ENCODE measurements around the gene COL1A2.

The COL1A2 gene

DNA sequence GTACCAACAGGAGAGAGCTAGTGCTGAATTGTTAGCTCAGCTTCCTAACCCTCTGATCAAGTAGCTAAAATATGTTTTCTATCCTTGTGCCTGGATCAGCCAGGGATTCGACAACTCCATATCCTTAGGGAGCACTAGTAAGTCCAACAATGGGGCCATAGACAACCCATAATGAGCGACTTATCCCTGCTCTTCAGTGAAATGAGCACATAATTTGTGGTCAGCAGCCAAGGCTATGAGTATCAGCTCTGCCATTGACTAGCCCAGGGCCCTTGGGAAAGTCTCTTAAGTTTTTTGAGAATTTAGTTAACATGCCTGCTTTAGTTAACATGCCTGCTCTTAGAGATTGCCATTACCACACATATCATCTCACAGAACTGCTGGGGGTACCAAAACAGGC is 39.3 kb downstream of the COL1A2 start:
- no peaks in the 10 kb centered on the region for H3K27me3 ChIP-seq (ENCODE audit: insufficient read depth, low read length)
- no peaks in the 10 kb centered on the region for H3K9me3 ChIP-seq (ENCODE audit: low read length)
- H3K4me3 ChIP-seq (ENCODE audit: low read length), result no peak overlapping the region
- peaks cover 1% of the 10 kb centered on the region for H3K4me1 ChIP-seq (ENCODE audit: insufficient read depth, low read length)
- H3K36me3 ChIP-seq (ENCODE audit: insufficient read depth, low read length), result no peaks in the 10 kb centered on the region
- H2AFZ ChIP-seq (ENCODE audit: low read depth, low read length), result no peak overlapping the region

DNA sequence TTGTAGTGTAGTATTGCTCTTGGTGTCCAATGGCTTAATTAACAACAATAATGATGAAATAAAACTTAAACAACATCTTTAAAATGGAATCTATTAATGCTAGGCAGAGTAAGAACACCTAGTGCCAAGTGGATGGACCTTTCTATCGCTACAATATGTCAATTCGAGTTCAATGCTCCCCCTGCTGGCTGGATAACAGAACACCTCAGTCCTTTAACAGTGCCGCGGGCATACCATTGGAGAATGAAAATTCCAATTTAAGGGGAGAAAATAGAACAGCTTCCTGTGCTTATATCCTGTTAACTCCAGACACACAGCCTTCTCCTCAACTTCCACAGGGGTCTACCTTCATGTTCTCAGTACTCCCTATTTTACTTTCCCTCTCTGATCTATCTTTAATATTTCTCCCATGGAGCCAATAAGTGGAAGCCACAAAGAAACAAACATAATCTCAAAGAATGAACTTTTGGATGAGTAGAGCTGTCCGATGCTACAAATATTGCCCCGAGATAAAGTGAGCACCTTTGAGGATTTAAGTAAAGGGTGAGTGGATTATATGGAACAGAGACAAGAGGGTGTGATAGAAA is 41.4 kb downstream of the COL1A2 start:
- no peak overlapping the region for H3K4me3 ChIP-seq (ENCODE audit: low read length)
- no peak overlapping the region for H2AFZ ChIP-seq (ENCODE audit: low read depth, low read length)
- H3K36me3 ChIP-seq (ENCODE audit: insufficient read depth, low read length), result no peaks in the 10 kb centered on the region
- H3K4me1 ChIP-seq (ENCODE audit: insufficient read depth, low read length), result peaks cover 19% of the 10 kb centered on the region
- H3K9me3 ChIP-seq (ENCODE audit: low read length), result no peaks in the 10 kb centered on the region
- H3K27me3 ChIP-seq (ENCODE audit: insufficient read depth, low read length), result no peaks in the 10 kb centered on the region

DNA sequence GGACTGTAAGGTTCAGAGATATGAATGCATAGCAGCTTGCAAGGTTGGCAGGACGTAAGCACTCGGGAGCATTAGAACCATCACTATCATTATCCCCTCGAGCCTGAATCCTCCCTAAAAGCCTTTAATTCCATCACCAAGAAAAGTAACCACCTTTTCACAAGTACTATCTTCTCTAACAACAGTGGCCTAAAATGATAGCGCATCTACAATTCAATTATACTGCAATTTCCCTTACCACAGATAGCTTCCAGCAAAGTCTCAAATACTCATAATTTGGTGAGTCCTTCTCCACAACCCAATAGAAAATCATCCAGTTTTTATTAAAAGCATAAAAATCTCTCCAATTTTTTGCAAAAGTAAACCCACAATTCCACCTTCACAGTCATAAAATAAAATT is 42.0 kb downstream of the COL1A2 start:
- H2AFZ ChIP-seq (ENCODE audit: low read depth, low read length), result no peak overlapping the region
- H3K4me3 ChIP-seq (ENCODE audit: low read length), result no peak overlapping the region
- H3K9me3 ChIP-seq (ENCODE audit: low read length), result no peaks in the 10 kb centered on the region
- H3K4me1 ChIP-seq (ENCODE audit: insufficient read depth, low read length), result peaks cover 19% of the 10 kb centered on the region
- H3K27me3 ChIP-seq (ENCODE audit: insufficient read depth, low read length), result no peaks in the 10 kb centered on the region
- no peaks in the 10 kb centered on the region for H3K36me3 ChIP-seq (ENCODE audit: insufficient read depth, low read length)

DNA sequence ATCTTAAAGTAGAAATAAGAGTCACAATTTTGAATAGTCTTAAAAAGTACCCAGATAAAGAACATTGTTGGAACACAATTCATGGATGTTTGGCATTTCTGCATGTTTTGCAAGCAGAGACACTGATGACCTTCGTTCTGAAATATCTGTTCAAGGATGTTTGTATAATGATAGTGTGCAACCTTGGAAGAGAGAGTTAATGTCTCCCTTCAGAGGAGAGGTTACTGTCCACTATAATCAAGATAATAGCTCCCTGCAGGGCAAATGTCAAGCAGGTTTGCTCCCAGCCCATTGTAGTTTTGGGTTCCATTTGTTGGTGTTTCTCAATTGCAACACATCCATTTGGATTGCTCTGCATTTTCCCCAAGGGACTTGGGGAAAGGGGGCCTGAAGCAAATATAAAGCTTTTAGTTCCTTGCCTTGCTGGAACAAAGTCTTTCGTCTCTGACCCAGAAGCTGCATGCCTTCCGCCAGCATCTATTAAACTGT is 45.2 kb downstream of the COL1A2 start:
- H3K9me3 ChIP-seq (ENCODE audit: low read length), result no peaks in the 10 kb centered on the region
- H3K4me1 ChIP-seq (ENCODE audit: insufficient read depth, low read length), result peaks cover 19% of the 10 kb centered on the region
- peak overlapping the region; percentile 34 for H3K4me3 ChIP-seq (ENCODE audit: low read length)

DNA sequence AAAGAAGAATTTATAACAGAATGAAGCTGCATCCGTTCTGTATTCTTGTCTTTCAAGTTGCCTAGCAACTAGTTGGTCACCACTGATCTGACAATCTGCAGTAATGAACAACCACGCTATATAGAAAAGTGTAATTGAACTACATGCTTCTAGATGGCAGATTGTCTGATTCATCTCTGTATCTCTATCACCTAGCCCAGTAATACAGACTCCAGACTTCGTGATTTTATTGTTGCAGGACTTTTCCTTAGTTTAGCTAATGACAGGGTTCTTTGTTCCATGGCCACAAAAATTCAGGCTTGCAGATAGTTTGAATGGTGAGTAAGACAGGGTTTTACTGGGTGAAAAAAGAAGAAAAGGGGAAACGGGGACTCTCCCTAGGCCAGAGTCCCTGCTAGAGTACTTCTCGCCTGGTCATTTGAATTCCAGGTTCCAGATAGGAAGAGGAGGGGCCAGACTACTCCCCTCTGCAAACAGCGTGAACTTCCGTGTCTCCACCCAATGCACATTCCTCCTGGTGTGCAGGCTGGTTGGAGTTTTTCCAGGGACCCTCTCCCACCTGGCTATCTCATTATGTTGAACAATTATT is 45.9 kb downstream of the COL1A2 start:
- H3K4me3 ChIP-seq (ENCODE audit: low read length), result peak overlapping the region; percentile 34
- peak overlapping the region; percentile 49 for H2AFZ ChIP-seq (ENCODE audit: low read depth, low read length)
- H3K36me3 ChIP-seq (ENCODE audit: insufficient read depth, low read length), result no peaks in the 10 kb centered on the region
- peaks cover 19% of the 10 kb centered on the region for H3K4me1 ChIP-seq (ENCODE audit: insufficient read depth, low read length)
- no peaks in the 10 kb centered on the region for H3K9me3 ChIP-seq (ENCODE audit: low read length)
- no peaks in the 10 kb centered on the region for H3K27me3 ChIP-seq (ENCODE audit: insufficient read depth, low read length)

More for the DNA sequence above, 45.2 kb downstream of the COL1A2 start:
- Histone ChIP-seq H3K27me3 (ENCODE audit: insufficient read depth, low read length) (no peaks in the 10 kb centered on the region), H2AFZ (ENCODE audit: low read depth, low read length) (peak overlapping the region; percentile 49), H3K36me3 (ENCODE audit: insufficient read depth, low read length) (no peaks in the 10 kb centered on the region)

DNA sequence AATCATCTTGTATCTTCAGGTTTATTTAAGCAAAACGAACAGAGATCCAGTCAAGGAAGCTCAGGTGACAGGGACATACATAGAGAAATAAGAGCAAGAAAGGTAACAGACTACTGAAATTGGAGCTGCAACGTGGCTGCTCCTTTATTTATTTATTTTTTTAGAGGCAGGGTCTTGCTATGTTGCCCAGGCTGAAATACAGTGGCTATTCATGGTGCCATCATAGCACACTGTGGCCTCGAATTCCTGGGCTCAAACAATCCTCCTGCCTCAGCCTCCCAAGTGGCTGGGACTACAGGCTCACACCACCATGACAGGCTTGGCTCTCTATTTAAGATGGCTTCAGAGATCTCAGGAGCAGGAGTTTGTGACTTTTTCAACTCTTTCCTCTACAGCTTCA is 46.4 kb downstream of the COL1A2 start:
- Histone ChIP-seq H3K27me3 (ENCODE audit: insufficient read depth, low read length) (no peaks in the 10 kb centered on the region), H2AFZ (ENCODE audit: low read depth, low read length) (no peak overlapping the region), H3K9me3 (ENCODE audit: low read length) (no peaks in the 10 kb centered on the region), H3K4me3 (ENCODE audit: low read length) (no peak overlapping the region), H3K4me1 (ENCODE audit: insufficient read depth, low read length) (peaks cover 19% of the 10 kb centered on the region), H3K36me3 (ENCODE audit: insufficient read depth, low read length) (no peaks in the 10 kb centered on the region)

DNA sequence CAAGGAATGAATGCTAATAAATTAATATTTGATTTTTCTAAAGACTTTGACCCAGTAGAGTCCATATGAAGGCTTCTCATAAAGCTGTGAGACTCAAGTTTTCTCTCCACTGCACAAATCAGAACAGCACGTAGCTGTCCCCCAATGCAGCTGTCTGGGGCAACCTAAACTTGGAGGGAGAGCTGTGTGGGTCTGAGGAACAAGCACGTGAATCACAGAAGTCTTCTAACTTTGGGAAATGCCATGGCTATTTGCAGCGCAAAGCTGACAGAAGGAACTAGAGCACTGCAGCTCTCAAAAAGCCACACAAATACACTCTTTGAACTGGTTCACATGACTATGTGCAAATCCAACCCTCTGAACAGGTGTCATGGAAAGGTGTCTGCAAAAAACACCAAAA is 47.9 kb downstream of the COL1A2 start:
- H3K4me3 ChIP-seq (ENCODE audit: low read length), result no peak overlapping the region
- H3K9me3 ChIP-seq (ENCODE audit: low read length), result no peaks in the 10 kb centered on the region
- peaks cover 19% of the 10 kb centered on the region for H3K4me1 ChIP-seq (ENCODE audit: insufficient read depth, low read length)
- no peak overlapping the region for H2AFZ ChIP-seq (ENCODE audit: low read depth, low read length)
- no peaks in the 10 kb centered on the region for H3K27me3 ChIP-seq (ENCODE audit: insufficient read depth, low read length)
- no peaks in the 10 kb centered on the region for H3K36me3 ChIP-seq (ENCODE audit: insufficient read depth, low read length)

DNA sequence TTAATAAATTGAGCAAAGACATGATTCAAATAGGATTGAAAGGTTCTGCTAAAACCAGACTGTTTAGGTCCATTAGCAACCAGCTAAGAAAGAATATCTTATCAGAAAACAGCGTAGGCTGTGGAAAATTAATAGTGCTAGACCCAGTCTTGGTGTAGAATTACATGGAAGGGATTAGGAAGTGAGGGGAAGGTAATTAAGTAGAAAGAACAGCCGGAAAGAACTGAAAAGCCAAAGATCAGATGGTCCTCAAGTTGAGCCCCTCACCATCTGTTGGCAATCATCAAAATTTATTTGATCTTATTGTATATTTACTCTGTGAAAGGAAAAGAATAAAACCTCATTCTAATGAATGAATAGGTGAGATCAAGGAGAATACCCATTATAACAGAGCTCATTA is 50.1 kb downstream of the COL1A2 start:
- peaks cover 10% of the 10 kb centered on the region for H3K4me1 ChIP-seq (ENCODE audit: insufficient read depth, low read length)
- H3K4me3 ChIP-seq (ENCODE audit: low read length), result no peak overlapping the region
- H3K9me3 ChIP-seq (ENCODE audit: low read length), result no peaks in the 10 kb centered on the region
- H2AFZ ChIP-seq (ENCODE audit: low read depth, low read length), result no peak overlapping the region
- H3K27me3 ChIP-seq (ENCODE audit: insufficient read depth, low read length), result no peaks in the 10 kb centered on the region
- no peaks in the 10 kb centered on the region for H3K36me3 ChIP-seq (ENCODE audit: insufficient read depth, low read length)

DNA sequence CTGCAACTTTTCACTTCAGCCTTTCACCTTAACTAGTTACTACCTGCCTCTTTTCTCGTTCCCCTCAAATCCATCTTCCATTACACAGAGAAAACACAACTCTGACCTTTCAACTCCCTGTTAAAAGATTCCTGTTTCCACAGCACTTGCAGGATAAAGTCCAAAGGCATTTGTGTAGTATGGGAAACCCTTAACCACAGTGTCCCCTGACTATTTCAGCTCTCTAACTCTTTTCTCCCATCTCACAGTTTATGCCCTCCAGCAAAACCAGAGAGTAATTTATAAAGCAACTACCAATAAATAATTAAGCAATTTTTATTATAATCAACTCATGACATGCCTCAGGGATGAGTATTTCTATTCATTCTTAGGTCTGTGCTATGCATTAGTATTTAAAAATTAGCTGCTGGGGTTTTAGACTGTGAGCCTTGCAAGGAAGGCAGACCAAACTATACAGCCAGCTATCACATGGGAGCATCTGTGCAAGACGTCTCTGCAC is 51.0 kb downstream of the COL1A2 start:
- no peak overlapping the region for H2AFZ ChIP-seq (ENCODE audit: low read depth, low read length)
- no peaks in the 10 kb centered on the region for H3K9me3 ChIP-seq (ENCODE audit: low read length)
- no peaks in the 10 kb centered on the region for H3K27me3 ChIP-seq (ENCODE audit: insufficient read depth, low read length)
- no peaks in the 10 kb centered on the region for H3K36me3 ChIP-seq (ENCODE audit: insufficient read depth, low read length)
- H3K4me3 ChIP-seq (ENCODE audit: low read length), result no peak overlapping the region
- peaks cover 1% of the 10 kb centered on the region for H3K4me1 ChIP-seq (ENCODE audit: insufficient read depth, low read length)

DNA sequence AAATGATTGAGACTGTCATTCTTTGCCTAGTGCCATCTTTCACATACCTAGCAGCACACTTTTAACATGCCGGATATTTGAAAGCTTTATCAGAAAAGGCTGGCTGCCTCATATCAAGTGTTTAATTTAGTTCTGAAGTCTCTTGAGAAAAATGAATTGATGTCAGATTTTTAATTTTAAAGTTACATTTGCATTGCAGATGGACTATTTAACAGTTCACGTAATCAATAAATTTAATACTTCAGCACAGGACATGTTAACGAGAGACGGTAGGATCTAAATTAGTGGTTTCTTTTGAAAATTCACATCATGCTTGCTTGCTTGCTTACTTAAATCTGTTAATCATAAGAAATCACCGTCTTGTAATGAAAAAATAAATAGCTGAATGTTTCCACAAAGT is 51.6 kb downstream of the COL1A2 start:
- H3K4me1 ChIP-seq (ENCODE audit: insufficient read depth, low read length), result no peaks in the 10 kb centered on the region
- no peaks in the 10 kb centered on the region for H3K27me3 ChIP-seq (ENCODE audit: insufficient read depth, low read length)
- no peaks in the 10 kb centered on the region for H3K36me3 ChIP-seq (ENCODE audit: insufficient read depth, low read length)
- no peak overlapping the region for H3K4me3 ChIP-seq (ENCODE audit: low read length)
- H2AFZ ChIP-seq (ENCODE audit: low read depth, low read length), result no peak overlapping the region
- H3K9me3 ChIP-seq (ENCODE audit: low read length), result no peaks in the 10 kb centered on the region

DNA sequence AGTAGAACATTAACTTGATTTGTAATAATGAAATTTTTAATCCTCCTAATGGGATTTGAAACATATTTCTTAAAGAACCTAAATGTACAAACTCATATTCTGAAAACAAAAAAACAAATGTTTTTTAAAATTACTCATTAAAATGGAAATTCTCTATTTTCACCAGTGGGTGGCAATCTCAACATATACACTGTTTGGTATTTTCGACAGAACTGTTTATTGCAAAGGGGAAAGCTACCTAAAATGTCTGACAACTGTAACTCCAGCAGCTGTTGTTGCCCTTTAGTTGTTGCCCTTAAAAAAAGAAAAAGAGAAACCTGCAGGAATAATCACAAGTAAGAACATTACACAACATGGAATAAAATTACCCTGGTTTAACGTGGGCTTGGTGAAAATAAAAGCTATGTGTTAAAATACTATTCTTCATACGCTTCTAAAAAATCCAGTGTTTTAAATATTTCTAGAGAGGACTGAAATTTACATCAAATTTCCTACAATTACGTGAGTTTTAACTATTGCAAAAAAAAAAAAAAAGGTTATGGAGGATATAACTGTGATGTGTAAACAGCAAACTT is 54.5 kb downstream of the COL1A2 start:
- H3K36me3 ChIP-seq (ENCODE audit: insufficient read depth, low read length), result no peaks in the 10 kb centered on the region
- H3K27me3 ChIP-seq (ENCODE audit: insufficient read depth, low read length), result no peaks in the 10 kb centered on the region
- no peaks in the 10 kb centered on the region for H3K4me1 ChIP-seq (ENCODE audit: insufficient read depth, low read length)
- H3K4me3 ChIP-seq (ENCODE audit: low read length), result no peak overlapping the region
- no peaks in the 10 kb centered on the region for H3K9me3 ChIP-seq (ENCODE audit: low read length)
- no peak overlapping the region for H2AFZ ChIP-seq (ENCODE audit: low read depth, low read length)

DNA sequence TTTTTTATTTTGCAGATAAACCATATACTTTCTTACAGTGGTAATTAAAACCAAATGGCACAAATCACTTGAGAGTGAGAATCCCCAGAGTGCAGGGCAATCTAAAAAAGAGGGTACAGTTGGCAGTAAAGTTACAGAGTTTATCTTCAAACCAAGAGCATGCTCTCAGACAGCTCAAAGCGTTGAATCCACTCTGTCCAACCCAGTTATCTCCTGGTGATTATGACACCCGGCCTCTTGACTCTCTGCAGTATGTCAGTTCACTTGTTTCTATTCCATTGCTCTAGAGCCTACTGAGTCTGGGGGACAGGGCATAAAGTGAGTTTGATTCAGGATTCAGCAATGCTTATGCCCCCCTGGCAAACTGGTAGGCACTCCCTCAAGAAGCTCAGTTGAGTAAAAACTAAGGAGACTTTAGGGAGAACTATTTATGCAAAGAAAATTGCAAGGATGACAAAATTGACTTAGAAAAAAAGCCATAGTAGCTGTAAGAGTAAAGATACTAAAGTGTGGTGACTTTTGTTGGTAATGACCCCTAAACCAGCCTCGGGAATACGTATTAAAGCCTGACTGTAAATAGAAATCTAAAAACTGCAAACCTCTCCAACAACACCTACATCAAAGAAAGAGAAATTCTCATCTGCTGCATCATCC is 55.5 kb downstream of the COL1A2 start:
- Histone ChIP-seq H2AFZ (ENCODE audit: low read depth, low read length) (no peak overlapping the region), H3K4me3 (ENCODE audit: low read length) (no peak overlapping the region), H3K9me3 (ENCODE audit: low read length) (no peaks in the 10 kb centered on the region)

DNA sequence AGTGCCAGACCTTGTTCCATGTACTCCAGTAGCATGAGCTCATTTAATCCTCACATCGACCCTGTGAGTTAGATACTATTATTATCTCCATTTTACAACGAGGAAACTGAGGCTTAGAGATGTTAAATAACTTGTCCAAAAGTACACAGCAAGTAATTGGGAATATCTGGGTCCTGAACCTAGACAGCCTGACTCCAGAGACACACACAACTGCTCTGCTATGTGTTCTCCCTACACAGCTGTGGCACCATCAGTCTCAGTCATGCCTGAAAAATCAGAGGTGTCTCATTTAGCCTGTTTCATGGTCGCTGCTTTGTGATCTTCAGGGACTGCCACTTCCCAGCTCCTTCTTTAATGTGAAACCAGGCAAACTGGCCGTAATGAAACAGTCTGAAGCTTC is 56.5 kb downstream of the COL1A2 start:
- Histone ChIP-seq H3K9me3 (ENCODE audit: low read length) (no peaks in the 10 kb centered on the region), H3K36me3 (ENCODE audit: insufficient read depth, low read length) (no peaks in the 10 kb centered on the region), H2AFZ (ENCODE audit: low read depth, low read length) (no peak overlapping the region), H3K4me3 (ENCODE audit: low read length) (no peak overlapping the region), H3K4me1 (ENCODE audit: insufficient read depth, low read length) (no peaks in the 10 kb centered on the region), H3K27me3 (ENCODE audit: insufficient read depth, low read length) (no peaks in the 10 kb centered on the region)

More for the DNA sequence above, 55.5 kb downstream of the COL1A2 start:
- no peaks in the 10 kb centered on the region for H3K4me1 ChIP-seq (ENCODE audit: insufficient read depth, low read length)
- H3K27me3 ChIP-seq (ENCODE audit: insufficient read depth, low read length), result no peaks in the 10 kb centered on the region
- no peaks in the 10 kb centered on the region for H3K36me3 ChIP-seq (ENCODE audit: insufficient read depth, low read length)

Measured in neuron (in vitro differentiated cells).